Activated CD8-positive, alpha-beta memory T cell treated with anti-CD3 and anti-CD28 coated beads, Interleukin-2, amount 50 U/mL, for 48 hours (primary cell): ENCODE data around the gene SH3RF1.
A peak's percentile ranks its signal among the peaks of the same experiment; 100 is the strongest.
"Not testable (repeated sequence)": the region's sequence is repeated elsewhere in the genome, so short reads cannot be mapped to it uniquely, and the experiment has no call there.

ENCODE experiments used
- DNase-seq: peaks from one replicate; pipeline ENCODE4 v3.0.0-alpha.2; 2020

The SH3RF1 gene

GRCh38 chr4:169270810-169271691, at the start of gene SH3RF1:
SH3RF1 (minus strand) TSS chr4:169270956; CDS start chr4:169269212, 1,744 bp downstream.
- DNase-seq, result peak; percentile 71

GRCh38 chr4:169315530-169316343, 45.0 kb upstream of the SH3RF1 start:
- no peak for DNase-seq

- DNase-seq, result no peak
Measured at GRCh38 chr4:169314906-169315305, 44.1 kb upstream of the SH3RF1 start.

GRCh38 chr4:169313732-169314131, 43.0 kb upstream of the SH3RF1 start:
- DNase-seq, result no peak

GRCh38 chr4:169312690-169313422, 42.1 kb upstream of the SH3RF1 start:
- DNase-seq, result no peak

- DNase-seq, result no peak
Measured at GRCh38 chr4:169311643-169312365, 41.0 kb upstream of the SH3RF1 start.

- no peak for DNase-seq
Measured at GRCh38 chr4:169309326-169309967, 38.7 kb upstream of the SH3RF1 start.

- no peak for DNase-seq
Measured at GRCh38 chr4:169307576-169307975, 36.8 kb upstream of the SH3RF1 start.

- no peak for DNase-seq
Measured at GRCh38 chr4:169305651-169306050, 34.9 kb upstream of the SH3RF1 start.

GRCh38 chr4:169305173-169305572, 34.4 kb upstream of the SH3RF1 start:
- DNase-seq, result no peak

- DNase-seq, result no peak
Measured at GRCh38 chr4:169295822-169296221, 25.1 kb upstream of the SH3RF1 start.

GRCh38 chr4:169293343-169294176, 22.8 kb upstream of the SH3RF1 start:
- DNase-seq, result no peak

- not testable (repeated sequence) for DNase-seq
Measured at GRCh38 chr4:169287983-169288382, 17.2 kb upstream of the SH3RF1 start.

GRCh38 chr4:169286562-169287301, 16.0 kb upstream of the SH3RF1 start:
- no peak for DNase-seq

- DNase-seq, result no peak
Measured at GRCh38 chr4:169283114-169283509, 12.4 kb upstream of the SH3RF1 start.

GRCh38 chr4:169282429-169283113, 11.8 kb upstream of the SH3RF1 start:
- DNase-seq, result no peak

- DNase-seq, result no peak
Measured at GRCh38 chr4:169279108-169279507, 8.4 kb upstream of the SH3RF1 start.

GRCh38 chr4:169278624-169279023, 7.9 kb upstream of the SH3RF1 start:
- no peak for DNase-seq

- DNase-seq, result not testable (repeated sequence)
Measured at GRCh38 chr4:169277838-169278237, 7.1 kb upstream of the SH3RF1 start.

- DNase-seq, result no peak
Measured at GRCh38 chr4:169275180-169275579, 4.4 kb upstream of the SH3RF1 start.
